HS-5 (cell line): Measurements from ENCODE around the gene ANGPTL4.
"Not testable (repeated sequence)": the region's sequence is repeated elsewhere in the genome, so short reads cannot be mapped to it uniquely, and the experiment has no call there.

Source experiments
- DNase-seq: peaks from one replicate; pipeline ENCODE4 v3.0.0-alpha.2; 2012; ENCODE audit warnings: low read depth

The ANGPTL4 gene

DNA sequence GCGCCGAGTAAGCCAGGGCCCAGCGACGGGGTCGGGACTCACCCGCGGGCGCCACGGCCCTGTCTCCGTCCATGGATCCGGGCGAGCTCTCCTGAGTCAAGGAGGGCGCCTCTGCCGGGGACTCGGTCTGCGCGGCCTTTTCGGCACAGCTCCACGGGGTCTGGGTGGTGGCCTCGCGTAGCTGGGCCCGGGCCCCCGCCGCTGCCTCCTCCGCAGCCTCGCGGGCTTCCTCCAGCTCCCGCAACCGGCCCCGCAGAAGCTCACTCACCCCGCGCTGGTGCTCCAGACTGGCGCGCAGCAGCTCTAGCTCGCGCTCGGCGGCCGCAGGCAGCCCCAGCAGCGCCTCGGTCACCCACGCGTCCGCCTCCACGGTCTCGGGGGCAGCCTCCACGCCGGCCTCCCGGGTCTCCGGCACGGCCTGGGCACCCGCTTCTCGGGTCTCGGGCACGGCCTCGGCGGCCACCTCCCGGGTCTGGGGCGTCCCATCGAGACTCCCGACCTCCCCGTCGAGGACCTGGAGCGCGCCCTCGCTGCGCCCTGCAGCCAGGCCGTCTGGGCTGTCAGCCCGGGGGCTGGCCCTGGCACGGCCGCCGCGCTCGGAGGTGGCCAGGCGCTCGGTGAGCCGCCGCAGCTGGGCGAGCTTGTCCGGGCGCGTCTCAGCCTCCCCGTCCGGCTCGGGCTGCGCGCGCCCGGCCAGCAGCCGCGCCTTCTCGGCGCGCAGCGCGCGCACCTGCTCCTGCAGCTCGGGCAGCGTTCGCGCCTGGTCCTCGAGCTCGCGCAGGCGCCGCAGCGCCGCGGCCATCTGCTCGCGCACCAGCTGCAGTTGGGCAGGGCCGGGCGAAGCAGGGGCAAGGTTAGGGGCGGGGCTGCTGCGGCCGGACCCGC lies 29.3 kb upstream of the ANGPTL4 start:
- no peak for DNase-seq

DNA sequence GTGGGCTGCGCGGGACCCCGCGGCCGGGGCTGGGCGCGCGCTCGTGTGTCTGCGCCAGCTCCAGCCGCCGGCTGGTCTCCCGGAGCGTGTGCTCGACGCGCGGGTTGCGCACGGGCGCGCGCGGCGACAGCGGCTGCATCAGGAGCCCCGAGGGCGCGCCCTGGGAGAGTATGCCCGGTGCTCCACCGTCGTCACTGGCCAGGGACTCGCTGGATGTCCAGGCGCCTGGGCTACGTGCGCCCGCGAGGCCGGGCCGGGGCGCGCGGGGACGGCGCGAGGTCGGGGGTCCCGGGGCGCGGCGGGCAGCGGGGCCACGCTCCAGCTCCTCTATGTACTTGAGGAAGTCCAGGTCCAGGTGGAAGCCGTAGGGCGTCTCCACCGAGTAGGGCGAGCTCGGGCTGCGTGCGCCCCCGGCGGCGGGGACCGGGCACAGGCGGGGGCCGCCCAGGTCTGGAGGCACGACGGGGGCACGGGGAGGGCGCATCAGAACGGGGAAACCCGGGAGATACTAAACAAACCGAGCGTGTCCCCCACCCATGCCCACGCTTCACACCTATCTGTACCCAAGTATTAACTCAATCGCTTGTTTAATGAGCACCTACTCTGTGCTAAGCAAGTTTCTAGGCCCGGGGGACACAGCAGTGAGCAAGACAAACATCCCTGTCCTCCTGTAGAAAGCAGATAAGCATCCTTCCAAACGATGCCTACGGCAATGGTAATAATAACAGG lies 28.4 kb upstream of the ANGPTL4 start:
- no peak for DNase-seq

GRCh38 chr19:8336072-8336569 lies 27.8 kb upstream of the ANGPTL4 start:
- no peak for DNase-seq

- no peak for DNase-seq
Observed at GRCh38 chr19:8336660-8337059, 27.3 kb upstream of the ANGPTL4 start.

GRCh38 chr19:8337728-8338127 lies 26.2 kb upstream of the ANGPTL4 start:
- DNase-seq: no peak

DNA sequence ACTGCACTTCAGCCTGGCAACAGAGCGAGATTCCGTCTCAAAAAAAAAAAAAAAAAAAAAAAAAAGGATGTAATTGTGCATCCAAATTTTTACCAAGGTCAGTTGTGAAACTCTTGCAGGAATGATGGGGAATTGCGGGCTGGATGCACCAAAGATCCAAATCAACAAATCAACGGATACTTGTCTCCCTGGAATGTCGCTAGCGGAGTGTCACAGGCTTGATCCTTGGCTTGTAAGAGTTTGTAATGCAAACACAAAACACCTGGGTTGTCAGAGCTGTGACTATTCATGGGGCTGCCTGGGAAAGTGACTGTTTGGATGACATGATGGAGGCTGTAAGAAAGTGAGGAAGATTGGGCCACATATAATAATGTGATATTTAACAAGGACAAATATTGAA lies 25.1 kb upstream of the ANGPTL4 start:
- no peak for DNase-seq

- DNase-seq: no peak
Observed at GRCh38 chr19:8340341-8341096, 23.4 kb upstream of the ANGPTL4 start.

DNA sequence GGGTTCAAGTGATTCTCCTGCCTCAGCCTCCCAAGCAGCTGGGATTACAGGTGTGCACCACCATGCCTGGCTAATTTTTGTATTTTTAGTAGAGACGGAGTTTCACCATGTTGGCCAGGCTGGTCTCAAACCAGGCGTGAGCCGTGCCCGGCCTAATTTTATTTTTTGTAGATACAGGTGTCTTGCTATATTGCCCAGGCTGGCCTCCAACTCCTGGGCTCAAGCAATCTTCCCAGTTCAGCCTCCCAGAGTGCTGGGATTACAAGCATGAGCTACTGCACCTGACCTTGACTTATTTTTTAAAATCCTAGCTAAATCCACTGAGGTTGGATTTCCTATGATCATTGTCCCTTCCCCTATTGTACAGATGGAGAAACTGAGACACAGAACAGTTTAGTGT lies 22.5 kb upstream of the ANGPTL4 start:
- DNase-seq: not testable (repeated sequence)

GRCh38 chr19:8342316-8342683 lies 21.7 kb upstream of the ANGPTL4 start:
- DNase-seq: no peak

DNA sequence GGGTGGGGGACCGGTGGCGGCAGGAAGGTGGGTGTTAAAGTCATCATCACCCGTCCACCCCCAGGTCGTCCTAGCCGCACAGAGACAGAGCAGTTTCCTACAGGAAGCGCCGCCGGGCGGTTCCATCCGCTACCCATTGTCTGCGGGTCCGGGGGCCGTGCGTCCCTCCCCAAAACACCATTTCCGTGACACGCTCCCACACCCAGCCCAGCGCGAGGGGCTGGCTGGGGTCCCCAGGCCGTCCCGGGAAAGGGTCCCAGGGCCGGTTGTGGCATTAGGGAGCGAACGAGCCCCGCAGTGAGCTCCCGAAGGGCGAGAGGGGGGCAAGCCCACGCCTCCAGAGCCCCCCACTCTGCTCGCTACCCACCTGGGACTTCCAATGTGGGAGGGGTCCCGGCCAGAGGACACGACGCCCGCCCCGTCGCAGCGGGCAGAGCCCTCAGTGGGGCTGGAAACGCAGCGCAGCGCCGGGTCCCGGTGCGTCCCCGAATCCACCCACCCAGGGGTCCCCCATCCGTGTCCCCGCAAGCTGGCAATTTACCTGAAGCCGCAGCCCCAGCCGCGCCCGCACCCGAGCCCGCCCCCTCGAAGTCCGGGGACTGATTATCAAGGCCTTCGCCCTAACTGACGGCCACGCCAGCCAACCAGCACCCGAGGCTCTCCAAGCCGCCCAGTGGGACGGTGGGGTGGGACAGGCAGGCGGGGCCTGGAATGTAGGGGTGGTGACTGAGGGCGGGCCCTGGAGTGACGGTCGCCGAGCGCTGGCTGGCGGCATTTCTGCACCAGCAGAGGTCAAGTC lies 21.1 kb upstream of the ANGPTL4 start, which contains the start of gene KANK3:
KANK3 (minus strand) TSS at position 579 of the 799 bp plus-strand sequence. CDS start 5,434 bp downstream, outside the sequence.
- no peak for DNase-seq

GRCh38 chr19:8343483-8343844 lies 20.5 kb upstream of the ANGPTL4 start:
- DNase-seq: no peak

DNA sequence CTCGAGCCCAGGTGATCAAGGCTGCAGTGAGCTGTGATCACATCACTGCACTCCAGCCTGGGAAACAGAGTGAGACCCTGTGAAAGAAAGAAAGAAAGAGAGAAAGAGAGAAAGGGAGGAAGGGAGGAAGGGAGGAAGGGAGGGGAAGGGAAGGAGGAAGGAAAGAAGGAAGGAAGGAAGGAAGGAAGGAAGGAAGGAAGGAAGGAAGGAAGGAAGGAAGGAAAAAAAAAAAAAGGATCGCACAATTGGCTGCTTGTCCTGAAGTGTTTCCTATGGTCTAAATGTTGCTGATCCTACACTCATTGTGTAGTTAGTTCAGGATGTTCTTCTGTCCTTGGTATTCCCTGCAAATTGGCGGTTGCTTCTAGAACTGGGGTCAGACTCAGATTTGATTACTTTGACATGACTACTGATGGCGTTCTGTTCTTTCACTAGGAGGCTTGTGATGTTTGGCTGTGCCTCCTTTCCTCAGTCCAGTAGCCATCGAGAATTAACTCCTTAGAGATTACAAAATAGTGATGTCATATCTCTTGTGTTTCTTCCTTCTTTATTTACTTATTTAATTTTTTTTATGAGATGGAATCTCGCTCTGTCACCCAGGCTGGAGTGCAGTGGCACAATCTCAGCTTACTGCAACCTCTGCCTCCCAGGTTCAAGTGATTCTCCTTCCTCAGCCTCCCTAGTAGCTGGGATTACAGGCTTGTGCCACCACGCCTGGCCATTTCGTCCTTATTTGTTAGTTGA lies 14.2 kb upstream of the ANGPTL4 start:
- not testable (repeated sequence) for DNase-seq

- DNase-seq: no peak
Observed at GRCh38 chr19:8352134-8352827, 11.7 kb upstream of the ANGPTL4 start.

DNA sequence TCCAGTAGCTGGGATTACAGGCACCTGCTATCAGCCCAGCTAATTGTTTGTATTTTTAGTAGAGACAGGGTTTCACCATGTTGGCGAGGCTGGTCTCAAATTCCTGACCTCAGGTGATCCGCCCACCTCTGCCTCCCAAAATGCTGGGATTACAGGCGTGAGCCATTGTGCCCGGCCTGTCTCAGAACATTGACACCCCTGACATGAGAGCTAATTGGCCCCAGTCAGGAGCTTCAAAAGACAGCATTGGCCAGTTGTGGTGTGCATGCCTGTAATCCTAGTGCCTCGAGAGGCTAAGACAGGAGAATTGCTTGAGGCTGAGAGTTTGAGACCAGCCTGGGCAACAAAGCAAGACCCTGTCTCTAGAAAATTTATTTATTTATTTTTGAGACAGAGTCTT lies 11.1 kb upstream of the ANGPTL4 start:
- DNase-seq: not testable (repeated sequence)

GRCh38 chr19:8355631-8356402 lies 8.1 kb upstream of the ANGPTL4 start:
- peak; percentile 97 for DNase-seq

- no peak for DNase-seq
Observed at GRCh38 chr19:8357007-8357521, 6.9 kb upstream of the ANGPTL4 start.

DNA sequence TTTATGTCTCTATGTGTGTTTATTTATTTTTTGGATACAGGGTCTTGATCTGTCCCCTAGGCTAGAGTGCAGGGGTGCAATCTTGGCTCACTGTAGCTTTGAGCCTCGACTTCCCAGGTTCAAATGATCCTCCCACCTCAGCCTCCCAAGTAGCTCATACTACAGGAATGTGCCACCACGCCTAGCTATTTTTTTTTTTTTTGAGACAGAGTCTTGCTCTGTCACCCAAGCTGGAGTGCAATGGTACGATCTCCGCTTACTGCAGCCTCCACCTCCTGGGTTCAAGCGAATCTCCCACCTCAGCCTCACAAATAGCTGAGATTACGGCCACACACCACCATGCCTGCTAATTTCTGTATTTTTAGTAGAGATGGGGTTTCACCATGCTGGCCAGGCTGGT lies 5.0 kb upstream of the ANGPTL4 start:
- DNase-seq: no peak

DNA sequence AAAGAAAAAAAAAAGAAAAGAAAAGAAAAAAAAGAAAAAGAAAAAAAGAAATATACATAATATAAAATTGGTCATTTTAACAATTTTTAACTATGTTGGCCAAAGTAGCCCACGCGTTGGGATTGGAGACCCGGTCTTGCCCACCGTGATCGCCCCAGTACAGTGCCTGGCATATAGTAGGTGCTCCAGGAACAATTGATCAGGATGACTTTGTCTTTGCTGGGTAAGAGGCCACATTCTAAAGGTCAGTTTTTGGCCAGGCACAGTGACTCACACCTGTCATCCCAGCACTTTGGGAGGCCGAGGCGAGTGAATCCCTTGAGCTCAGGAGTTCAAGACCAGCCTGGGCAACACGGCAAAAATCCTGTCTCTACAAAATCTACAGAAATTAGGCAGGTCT lies 3.8 kb upstream of the ANGPTL4 start:
- DNase-seq: no peak
